Measurements from ENCODE around the gene SPATA24. TPM values are rescaled to one million over a fixed set of nuclear protein-coding genes. Genes with fewer than 3 reads are reported as not detected.

The SPATA24 gene
- polyA plus RNA-seq, 3 donors = 1.6 to 3.5 (median 3.2) TPM

- peaks cover 0 to 1% (median 0%) of the 10 kb centered on the region in 7 donors for H3K9me3 Mint-ChIP-seq
- Histone ChIP-seq H3K36me3 (replicated peaks in 1 of 2; ENCODE audit: control insufficient read depth in 1 of 2, insufficient read depth in 2 of 2, low read length in 2 of 2) (no peaks in the 10 kb centered on the region), H3K4me3 (replicated peaks in 1 of 3; ENCODE audit: low read depth in 2 of 3, low read length in 3 of 3) (no peak overlapping the region), H3K4me1 (ENCODE audit: control insufficient read depth in 1 of 2, insufficient read depth in 2 of 2, low read length in 2 of 2) (no peaks in the 10 kb centered on the region), H3K9ac (ENCODE audit: insufficient read depth, low read length, poor library complexity, severe bottlenecking) (no peak overlapping the region), H3K27me3 (ENCODE audit: control insufficient read depth in 2 of 2, insufficient read depth in 2 of 2, low read length in 2 of 2) (no peaks in the 10 kb centered on the region), H3K27ac (ENCODE audit: low read depth in 1 of 2, low read length in 2 of 2) (no peak overlapping the region), H3K79me2 (ENCODE audit: insufficient read depth, low read length) (no peaks in the 10 kb centered on the region), H4K20me1 (ENCODE audit: insufficient read depth, low read length) (no peaks in the 10 kb centered on the region), H3K4me2 (replicated peaks; ENCODE audit: extremely low read depth, low read length, poor library complexity, severe bottlenecking) (no peak overlapping the region), H3K9me3 (replicated peaks in 1 of 2; ENCODE audit: control insufficient read depth in 1 of 2, insufficient read depth in 1 of 2, low read length in 2 of 2) (no peaks in the 10 kb centered on the region), H2AFZ (ENCODE audit: insufficient read depth, low read depth, low read length, poor library complexity, severe bottlenecking) (no peak overlapping the region)
- H3K27me3 Mint-ChIP-seq (ENCODE audit: low read depth in 3 of 3) = peaks cover 0 to 1% (median 0%) of the 10 kb centered on the region in 3 donors
- TF ChIP-seq CTCF (IDR thresholded peaks at IDR 0.05) = no peak
- peaks cover 4% of the 10 kb centered on the region for H3K4me1 Mint-ChIP-seq
- peaks cover 0 to 8% of the 10 kb centered on the region in 2 donors for H3K36me3 Mint-ChIP-seq
- no peak overlapping the region for H3K4me3 Mint-ChIP-seq
- DNase-seq = no peak
- intact Hi-C loops (cut with micrococcal nuclease) = no loop called here
- 100% methylated on average over 1 of the region's 5 CpGs for WGBS (ENCODE audit: insufficient coverage)
- no peak overlapping the region for H3K27ac Mint-ChIP-seq
These were observed 21.6 kb upstream of the SPATA24 start for GRCh38 chr5:139425497-139425896.

- WGBS (ENCODE audit: insufficient coverage) = no CpG with 5 or more reads among the region's 5 CpGs
- no peaks in the 10 kb centered on the region for H3K36me3 ChIP-seq (replicated peaks in 1 of 2; ENCODE audit: control insufficient read depth in 1 of 2, insufficient read depth in 2 of 2, low read length in 2 of 2)
- H3K4me3 Mint-ChIP-seq = no peak overlapping the region
These were observed 18.5 kb upstream of the SPATA24 start for GRCh38 chr5:139422307-139422893.

More at GRCh38 chr5:139422307-139422893, 18.5 kb upstream of the SPATA24 start:
- Mint-ChIP-seq H3K27me3 (ENCODE audit: low read depth in 3 of 3) (peaks cover 0 to 1% (median 0%) of the 10 kb centered on the region in 3 donors), H3K4me1 (peaks cover 4% of the 10 kb centered on the region), H3K9me3 (peaks cover 0 to 1% (median 0%) of the 10 kb centered on the region in 7 donors), H3K36me3 (peaks cover 7 to 8% of the 10 kb centered on the region in 2 donors), H3K27ac (no peak overlapping the region)
- no peak overlapping the region for H3K4me2 ChIP-seq (replicated peaks; ENCODE audit: extremely low read depth, low read length, poor library complexity, severe bottlenecking)
- H3K27me3 ChIP-seq (ENCODE audit: control insufficient read depth in 2 of 2, insufficient read depth in 2 of 2, low read length in 2 of 2) = no peaks in the 10 kb centered on the region
- no peaks in the 10 kb centered on the region for H3K9me3 ChIP-seq (replicated peaks in 1 of 2; ENCODE audit: control insufficient read depth in 1 of 2, insufficient read depth in 1 of 2, low read length in 2 of 2)
- TF ChIP-seq CTCF (IDR thresholded peaks at IDR 0.05) = peak; percentile 81
- DNase-seq = peak; percentile 63 to 76 (median 68)
- intact Hi-C loops (cut with micrococcal nuclease) = loop anchor here in 1 of 2 donors (2.0 kb wide), 1 partner anchor 92 kb away; no protein-coding TSS in a partner anchor
- H3K27ac ChIP-seq (ENCODE audit: low read depth in 1 of 2, low read length in 2 of 2) = no peak overlapping the region
- H3K4me3 ChIP-seq (replicated peaks in 1 of 3; ENCODE audit: low read depth in 2 of 3, low read length in 3 of 3) = no peak overlapping the region
- no peak overlapping the region for H2AFZ ChIP-seq (ENCODE audit: insufficient read depth, low read depth, low read length, poor library complexity, severe bottlenecking)
- no peaks in the 10 kb centered on the region for H3K4me1 ChIP-seq (ENCODE audit: control insufficient read depth in 1 of 2, insufficient read depth in 2 of 2, low read length in 2 of 2)
- no peak overlapping the region for H3K9ac ChIP-seq (ENCODE audit: insufficient read depth, low read length, poor library complexity, severe bottlenecking)
- H3K79me2 ChIP-seq (ENCODE audit: insufficient read depth, low read length) = no peaks in the 10 kb centered on the region
- H4K20me1 ChIP-seq (ENCODE audit: insufficient read depth, low read length) = no peaks in the 10 kb centered on the region

All from CD14-positive monocyte (primary cell).